NCI-H2171 treated with DMSO at 0.1 percent for 48 hours (cell line): Measurements from ENCODE around the gene IL17B.

Experiments used
- DNase-seq: peaks from one replicate; lab custom pipeline; 2025; lab: John Stamatoyannopoulos, UW

Gene IL17B

GRCh38 chr5:149414405-149415065 lies 35.4 kb upstream of the IL17B start:
- no peak for DNase-seq

- DNase-seq = no peak
Observed at GRCh38 chr5:149413477-149414210, 34.6 kb upstream of the IL17B start.

GRCh38 chr5:149412783-149413476 lies 33.8 kb upstream of the IL17B start:
- DNase-seq = no peak

GRCh38 chr5:149411738-149412519 lies 32.8 kb upstream of the IL17B start:
- no peak for DNase-seq

- DNase-seq = no peak
Observed at GRCh38 chr5:149410721-149411432, 31.8 kb upstream of the IL17B start.

- no peak for DNase-seq
Observed at GRCh38 chr5:149410071-149410470, 31.0 kb upstream of the IL17B start.

- DNase-seq = no peak
Observed at GRCh38 chr5:149409268-149409948, 30.3 kb upstream of the IL17B start.

- no peak for DNase-seq
Observed at GRCh38 chr5:149408252-149409099, 29.4 kb upstream of the IL17B start.

- DNase-seq = no peak
Observed at GRCh38 chr5:149407323-149408251, 28.5 kb upstream of the IL17B start.

GRCh38 chr5:149406979-149407306 lies 27.9 kb upstream of the IL17B start:
- no peak for DNase-seq

- no peak for DNase-seq
Observed at GRCh38 chr5:149406203-149406978, 27.3 kb upstream of the IL17B start.

- no peak for DNase-seq
Observed at GRCh38 chr5:149405550-149406202, 26.6 kb upstream of the IL17B start.

GRCh38 chr5:149404746-149405549 lies 25.9 kb upstream of the IL17B start:
- no peak for DNase-seq

GRCh38 chr5:149403923-149404745 lies 25.0 kb upstream of the IL17B start:
- DNase-seq = no peak

GRCh38 chr5:149402291-149402690 lies 23.2 kb upstream of the IL17B start:
- DNase-seq = no peak

- no peak for DNase-seq
Observed at GRCh38 chr5:149401051-149401450, 22.0 kb upstream of the IL17B start.
